Left ventricle myocardium inferior (tissue), 1 donor: ENCODE results near the gene SAP30BP. TPM values are rescaled to one million over a fixed set of nuclear protein-coding genes. Genes with fewer than 3 reads are reported as not detected.

Experiments used
- DNase-seq: peaks from one replicate; pipeline ENCODE4 v3.0.0-alpha.2; 2020
- H3K27ac ChIP-seq: fragments of 200-600 bp; replicated peaks from 2 replicates; pipeline ENCODE4 v1.8.0; 2021
- H3K27me3 ChIP-seq: fragments of 200-600 bp; 2 replicates; pipeline ENCODE4 v1.8.0; 2021; ENCODE audit warnings: low read depth
- H3K36me3 ChIP-seq: fragments of 200-600 bp; 2 replicates; pipeline ENCODE4 v1.8.0; 2021
- H3K4me1 ChIP-seq: fragments of 200-600 bp; 2 replicates; pipeline ENCODE4 v1.8.0; 2021
- H3K4me3 ChIP-seq: fragments of 200-600 bp; 2 replicates; pipeline ENCODE4 v1.8.0; 2021; ENCODE audit warnings: mild to moderate bottlenecking, moderate library complexity
- H3K9me3 ChIP-seq: fragments of 200-600 bp; replicated peaks from 2 replicates; pipeline ENCODE4 v1.8.0; 2021
- intact Hi-C: fragments of 100-400 bp; cut with micrococcal nuclease; formaldehyde crosslinking; loops from one replicate; pipeline ENCODE4 v1.11.0; 2022
- total RNA-seq: library from RNA; stranded (reverse); fragmentation: NEBNext Ultra II Directional; extraction: Animal tissue kit (Norgen Biotek cat#: 25700); gene quantifications from one replicate; pipeline ENCODE4 v1.2.1, GENCODE V29; 2021
- TF ChIP-seq, protein P1 (sequence below): fragments of 200-600 bp; IDR thresholded peaks from 2 replicates; pipeline ENCODE4 v1.8.0; 2021; ENCODE audit warnings: antibody characterized with exemption, mild to moderate bottlenecking, borderline replicate concordance
- donor health status: DM: no; HTN: yes; CAD: no; lungs with severe emphysema.

Gene SAP30BP
- total RNA-seq, 1 donor from 2014 or later: 47.2 TPM

DNA sequence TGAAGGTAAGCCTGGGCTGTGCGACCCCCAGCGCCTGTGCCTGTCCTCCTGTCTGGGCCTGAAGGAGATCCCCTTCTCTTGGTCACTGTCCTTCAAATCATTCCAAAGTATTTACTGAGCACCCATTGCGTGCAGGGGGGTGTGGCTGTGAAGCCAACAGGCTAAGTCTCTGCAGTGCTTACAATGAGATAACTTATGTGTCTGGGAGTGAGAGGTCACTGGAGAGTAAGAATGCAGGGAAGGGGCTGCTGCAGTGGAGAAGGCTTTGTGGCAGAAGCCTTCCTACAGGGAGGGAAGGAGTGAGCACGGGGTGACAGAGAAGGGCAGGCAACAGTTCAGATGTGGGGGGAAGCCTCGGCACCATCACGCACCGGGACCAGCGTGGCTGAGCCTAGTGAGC is 45.1 kb upstream of the SAP30BP start:
- intact Hi-C loops: no loop called here
- Histone ChIP-seq H3K27ac (no peak overlapping the region), H3K27me3 (no peaks in the 10 kb centered on the region), H3K36me3 (peaks cover 65% of the 10 kb centered on the region), H3K4me1 (peaks cover 13% of the 10 kb centered on the region), H3K4me3 (no peak overlapping the region), H3K9me3 (no peaks in the 10 kb centered on the region)
- no peak for DNase-seq
- TF ChIP-seq, protein P1, sequence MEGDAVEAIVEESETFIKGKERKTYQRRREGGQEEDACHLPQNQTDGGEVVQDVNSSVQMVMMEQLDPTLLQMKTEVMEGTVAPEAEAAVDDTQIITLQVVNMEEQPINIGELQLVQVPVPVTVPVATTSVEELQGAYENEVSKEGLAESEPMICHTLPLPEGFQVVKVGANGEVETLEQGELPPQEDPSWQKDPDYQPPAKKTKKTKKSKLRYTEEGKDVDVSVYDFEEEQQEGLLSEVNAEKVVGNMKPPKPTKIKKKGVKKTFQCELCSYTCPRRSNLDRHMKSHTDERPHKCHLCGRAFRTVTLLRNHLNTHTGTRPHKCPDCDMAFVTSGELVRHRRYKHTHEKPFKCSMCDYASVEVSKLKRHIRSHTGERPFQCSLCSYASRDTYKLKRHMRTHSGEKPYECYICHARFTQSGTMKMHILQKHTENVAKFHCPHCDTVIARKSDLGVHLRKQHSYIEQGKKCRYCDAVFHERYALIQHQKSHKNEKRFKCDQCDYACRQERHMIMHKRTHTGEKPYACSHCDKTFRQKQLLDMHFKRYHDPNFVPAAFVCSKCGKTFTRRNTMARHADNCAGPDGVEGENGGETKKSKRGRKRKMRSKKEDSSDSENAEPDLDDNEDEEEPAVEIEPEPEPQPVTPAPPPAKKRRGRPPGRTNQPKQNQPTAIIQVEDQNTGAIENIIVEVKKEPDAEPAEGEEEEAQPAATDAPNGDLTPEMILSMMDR: no peak

DNA sequence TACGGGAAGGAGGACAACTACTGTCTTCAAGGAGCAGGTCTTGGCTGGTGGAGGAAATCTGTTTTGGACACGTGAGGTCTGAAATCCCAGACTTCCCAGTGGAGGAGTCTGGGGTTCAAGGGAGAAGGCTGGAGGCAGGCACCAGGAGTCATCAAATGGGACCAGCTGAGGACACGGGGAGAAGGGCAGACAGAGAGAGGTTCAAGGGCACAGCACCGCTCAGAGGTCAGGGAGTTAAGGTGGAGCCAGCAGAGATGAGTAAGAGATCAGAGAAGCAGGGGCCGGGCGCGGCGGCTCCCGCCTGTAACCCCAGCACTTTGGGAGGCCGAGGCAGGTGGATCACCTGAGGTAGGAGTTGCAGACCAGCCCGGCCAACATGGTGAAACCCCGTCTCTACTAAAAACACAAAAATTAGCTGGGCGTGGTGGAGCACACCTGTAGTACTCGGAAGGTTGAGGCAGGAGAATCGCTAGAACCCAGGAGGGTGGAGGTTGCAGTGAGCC is 44.3 kb upstream of the SAP30BP start:
- Histone ChIP-seq H3K27ac (no peak overlapping the region), H3K36me3 (peaks cover 62% of the 10 kb centered on the region), H3K27me3 (no peaks in the 10 kb centered on the region), H3K4me1 (peaks cover 13% of the 10 kb centered on the region), H3K4me3 (no peak overlapping the region), H3K9me3 (no peaks in the 10 kb centered on the region)
- intact Hi-C loops: no loop called here
- TF ChIP-seq, protein P1: no peak
- no peak for DNase-seq

DNA sequence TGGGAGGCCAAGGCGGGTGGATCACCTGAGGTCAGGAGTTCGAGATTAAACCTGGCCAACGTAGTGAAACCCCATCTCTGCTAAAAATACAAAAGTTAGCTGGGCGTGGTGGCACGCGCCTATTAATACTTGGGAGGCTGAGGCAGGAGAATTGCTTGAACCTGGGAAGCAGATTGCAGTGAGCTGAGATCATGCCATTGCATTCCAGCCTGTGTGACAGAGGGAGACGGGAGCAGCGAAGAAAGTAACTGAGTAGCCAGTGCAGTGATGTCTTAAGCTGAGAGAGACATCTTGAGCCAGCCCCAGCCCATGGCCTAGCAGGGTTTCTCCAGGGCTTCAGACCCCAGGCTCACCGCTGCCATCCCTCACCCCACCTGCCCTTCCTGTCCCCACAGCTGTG is 43.8 kb upstream of the SAP30BP start:
- intact Hi-C loops: no loop called here
- TF ChIP-seq, protein P1: no peak

DNA sequence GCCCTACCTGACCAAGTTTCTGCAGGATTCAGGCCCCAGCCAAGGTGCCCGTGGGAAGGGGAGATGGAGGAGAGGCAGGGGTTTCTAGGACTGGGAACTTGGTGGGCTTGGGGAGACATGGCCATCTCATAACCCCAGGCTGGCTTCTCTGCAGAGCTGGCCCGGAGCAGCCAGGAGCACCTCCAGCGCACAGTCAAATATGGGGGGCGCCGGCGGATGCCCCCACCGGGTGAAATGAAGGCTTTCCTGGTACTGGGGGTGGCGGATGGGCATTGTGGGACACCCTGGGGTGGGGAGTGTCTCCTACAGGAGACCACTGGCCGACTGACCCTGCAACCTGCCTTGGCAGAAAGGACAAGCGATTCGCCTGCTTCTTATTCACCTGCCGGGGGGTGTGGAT is 43.1 kb upstream of the SAP30BP start:
- H3K36me3 ChIP-seq: peaks cover 63% of the 10 kb centered on the region
- DNase-seq: no peak
- no peak overlapping the region for H3K4me3 ChIP-seq
- no peaks in the 10 kb centered on the region for H3K9me3 ChIP-seq
- H3K27me3 ChIP-seq: no peaks in the 10 kb centered on the region
- TF ChIP-seq, protein P1: no peak
- H3K4me1 ChIP-seq: peaks cover 13% of the 10 kb centered on the region
- no peak overlapping the region for H3K27ac ChIP-seq
- intact Hi-C loops: no loop called here

More for the DNA sequence above, 43.8 kb upstream of the SAP30BP start:
- Histone ChIP-seq H3K9me3 (no peaks in the 10 kb centered on the region), H3K36me3 (peaks cover 63% of the 10 kb centered on the region), H3K27ac (no peak overlapping the region), H3K4me3 (no peak overlapping the region), H3K27me3 (no peaks in the 10 kb centered on the region), H3K4me1 (peaks cover 13% of the 10 kb centered on the region)
- no peak for DNase-seq

DNA sequence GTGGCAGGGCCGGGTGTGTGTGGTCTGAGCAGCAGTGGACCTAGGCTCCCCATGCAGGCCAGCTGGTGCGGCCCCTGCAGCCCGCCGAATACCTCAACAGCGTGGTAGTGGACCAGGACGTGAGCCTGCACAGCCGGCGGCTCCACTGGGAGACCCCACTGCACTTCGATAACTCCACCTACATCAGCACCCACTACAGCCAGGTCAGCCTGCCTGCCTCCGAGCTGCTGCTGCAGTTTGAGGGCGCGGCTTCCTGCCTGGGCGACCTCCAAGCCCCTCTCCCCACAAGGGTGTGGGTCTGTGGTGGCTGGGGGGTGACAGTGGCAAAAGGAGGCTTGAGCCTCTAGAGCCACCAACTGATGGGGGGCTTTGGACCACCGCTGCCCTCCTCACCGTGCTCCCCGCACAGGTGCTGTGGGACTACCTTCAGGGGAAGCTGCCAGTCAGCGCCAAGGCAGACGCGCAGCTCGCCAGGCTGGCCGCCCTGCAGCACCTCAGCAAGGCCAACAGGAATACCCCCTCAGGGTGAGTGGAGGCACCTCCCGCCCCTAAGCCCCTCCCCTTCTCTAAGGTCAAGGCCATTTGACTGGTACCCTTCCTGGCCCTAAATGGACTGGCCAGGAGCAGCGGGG is 42.3 kb upstream of the SAP30BP start:
- intact Hi-C loops: no loop called here
- no peak for DNase-seq
- Histone ChIP-seq H3K4me1 (peaks cover 13% of the 10 kb centered on the region), H3K36me3 (peaks cover 56% of the 10 kb centered on the region), H3K27me3 (no peaks in the 10 kb centered on the region), H3K4me3 (no peak overlapping the region), H3K9me3 (no peaks in the 10 kb centered on the region), H3K27ac (no peak overlapping the region)
- TF ChIP-seq, protein P1: no peak
